Mesendoderm (in vitro differentiated cells): ENCODE results near the gene HBG2.

Experiments used
- DNase-seq: peaks from one replicate; pipeline ENCODE4 v3.0.0; 2013
- H2AK5ac ChIP-seq: 2 replicates; pipeline ENCODE4 v1.6.1; 2013; ENCODE audit warnings: low read length, inconsistent platforms
- H2BK120ac ChIP-seq: 2 replicates; pipeline ENCODE4 v1.6.1; 2013; ENCODE audit warnings: low read depth, mild to moderate bottlenecking, low read length, moderate library complexity, mixed read lengths
- H2BK15ac ChIP-seq: replicated peaks from 2 replicates; pipeline ENCODE4 v1.6.1; 2013; ENCODE audit warnings: low read depth, mild to moderate bottlenecking, moderate library complexity
- H2BK5ac ChIP-seq: 2 replicates; pipeline ENCODE4 v1.6.1; 2013; ENCODE audit warnings: low read length, inconsistent platforms
- H3K18ac ChIP-seq: 2 replicates; pipeline ENCODE4 v1.6.1; 2013; ENCODE audit warnings: mild to moderate bottlenecking, low read length, mixed read lengths
- H3K23ac ChIP-seq: one replicate; pipeline ENCODE4 v1.6.1; 2013; ENCODE audit warnings: low read length
- H3K27ac ChIP-seq: 2 replicates; pipeline ENCODE4 v1.5.1; 2013; ENCODE audit warnings: low read depth, mild to moderate bottlenecking, inconsistent platforms, low read length, moderate library complexity
- H3K27me3 ChIP-seq: 2 replicates; pipeline ENCODE4 v1.6.1; 2013; ENCODE audit warnings: low read length, control low read depth, mild to moderate bottlenecking, inconsistent platforms; ENCODE audit not compliant: insufficient read depth, poor library complexity
- H3K36me3 ChIP-seq: 2 replicates; pipeline ENCODE4 v1.6.1; 2013; ENCODE audit warnings: low read length, inconsistent platforms; ENCODE audit not compliant: control insufficient read depth, insufficient read depth
- H3K4ac ChIP-seq: one replicate; pipeline ENCODE4 v1.6.1; 2013; ENCODE audit warnings: low read depth, mild to moderate bottlenecking, low read length, moderate library complexity
- H3K4me1 ChIP-seq: 2 replicates; pipeline ENCODE4 v1.6.1; 2013; ENCODE audit warnings: low read depth, low read length, inconsistent platforms; ENCODE audit not compliant: control insufficient read depth
- H3K4me2 ChIP-seq: 2 replicates; pipeline ENCODE4 v1.6.1; 2013; ENCODE audit warnings: low read length
- H3K4me3 ChIP-seq: 2 replicates; pipeline ENCODE4 v1.5.1; 2013; ENCODE audit warnings: mild to moderate bottlenecking, low read length
- H3K56ac ChIP-seq: one replicate; pipeline ENCODE4 v1.6.1; 2013; ENCODE audit warnings: low read length
- H3K79me1 ChIP-seq: 2 replicates; pipeline ENCODE4 v1.6.1; 2013; ENCODE audit warnings: low read length, inconsistent platforms
- H3K79me2 ChIP-seq: 2 replicates; pipeline ENCODE4 v1.6.1; 2013; ENCODE audit warnings: mild to moderate bottlenecking, low read length; ENCODE audit not compliant: control insufficient read depth, insufficient read depth
- H3K9ac ChIP-seq: 2 replicates; pipeline ENCODE4 v1.6.1; 2013; ENCODE audit warnings: low read length, inconsistent platforms
- H4K5ac ChIP-seq: one replicate; pipeline ENCODE4 v1.6.1; 2013; ENCODE audit warnings: low read length
- H4K8ac ChIP-seq: one replicate; pipeline ENCODE4 v1.6.1; 2013; ENCODE audit warnings: low read depth, mild to moderate bottlenecking, control low read depth, low read length, moderate library complexity
- WGBS: extraction: QIAGEN DNeasy Blood & Tissue Kit; methylation state at CpG from one replicate; pipeline ENCODE4 v1.1.7; 2013; ENCODE audit warnings: low lambda C conversion rate, missing lambda C conversion rate; ENCODE audit not compliant: insufficient coverage; ENCODE audit errors: extremely low coverage; 5-methylcytosine and 5-hydroxymethylcytosine counted together

Gene HBG2

DNA sequence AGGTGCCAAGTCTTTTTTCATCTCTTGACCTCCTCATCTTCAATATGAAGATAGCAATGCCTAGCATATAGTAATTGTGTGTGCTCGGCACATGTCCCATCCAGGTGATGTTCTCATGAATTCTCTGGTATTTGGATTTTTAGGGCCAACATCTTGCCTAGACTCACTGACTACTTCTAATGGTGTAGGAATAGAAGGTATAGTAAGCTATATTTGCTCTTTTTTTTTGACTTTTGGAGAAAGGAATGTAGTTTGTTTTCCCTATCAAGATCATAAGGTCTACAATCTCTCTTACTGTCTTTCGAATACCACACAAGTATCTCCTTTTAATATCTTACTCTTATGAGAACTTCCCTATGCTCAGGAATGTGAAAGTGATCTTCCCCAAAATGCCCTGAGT is 23.5 kb downstream of the HBG2 start:
- Histone ChIP-seq H3K79me2 (no peaks in the 10 kb centered on the region), H3K27ac (no peak overlapping the region), H3K9ac (no peak overlapping the region), H3K23ac (no peak overlapping the region), H2BK15ac (no peak overlapping the region), H3K4me2 (no peak overlapping the region), H3K4me1 (no peaks in the 10 kb centered on the region), H3K36me3 (no peaks in the 10 kb centered on the region), H3K4ac (no peak overlapping the region), H3K27me3 (no peaks in the 10 kb centered on the region), H3K18ac (no peak overlapping the region), H3K56ac (no peak overlapping the region), H2BK120ac (no peak overlapping the region), H4K5ac (no peak overlapping the region), H2AK5ac (no peak overlapping the region), H4K8ac (no peak overlapping the region), H2BK5ac (no peak overlapping the region), H3K79me1 (no peaks in the 10 kb centered on the region), H3K4me3 (no peak overlapping the region)
- WGBS, result no CpG with 5 or more reads among the region's 2 CpGs
- no peak for DNase-seq

DNA sequence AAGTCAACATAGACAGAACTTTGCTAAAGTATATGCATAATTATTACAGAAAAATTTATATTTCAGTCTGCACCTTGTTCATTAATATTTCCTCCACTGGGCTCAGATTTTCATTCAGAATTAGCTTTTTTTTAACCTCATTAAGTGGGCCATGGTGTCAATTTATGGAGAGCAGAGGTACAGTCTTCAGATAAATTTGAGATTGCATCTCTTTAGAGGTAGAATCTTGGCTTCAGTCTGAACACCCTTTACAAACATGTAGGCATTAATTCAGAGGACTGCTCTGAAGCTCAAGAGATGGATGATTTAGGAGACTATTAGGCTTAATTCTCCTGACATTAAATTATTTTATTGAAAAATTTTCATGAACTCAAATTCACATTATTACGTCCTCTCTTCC is 24.3 kb downstream of the HBG2 start:
- Histone ChIP-seq H2BK5ac (no peak overlapping the region), H3K27ac (no peak overlapping the region), H3K36me3 (no peaks in the 10 kb centered on the region), H2BK120ac (no peak overlapping the region), H3K79me1 (no peaks in the 10 kb centered on the region), H3K18ac (no peak overlapping the region), H2BK15ac (no peak overlapping the region), H3K23ac (no peak overlapping the region), H3K9ac (no peak overlapping the region), H2AK5ac (no peak overlapping the region), H4K5ac (no peak overlapping the region), H3K4me1 (no peaks in the 10 kb centered on the region), H3K4ac (no peak overlapping the region), H4K8ac (no peak overlapping the region), H3K79me2 (no peaks in the 10 kb centered on the region), H3K4me3 (no peak overlapping the region), H3K27me3 (no peaks in the 10 kb centered on the region), H3K4me2 (no peak overlapping the region), H3K56ac (no peak overlapping the region)
- DNase-seq, result no peak
- 100% methylated on average over 1 of the region's 1 CpG for WGBS

DNA sequence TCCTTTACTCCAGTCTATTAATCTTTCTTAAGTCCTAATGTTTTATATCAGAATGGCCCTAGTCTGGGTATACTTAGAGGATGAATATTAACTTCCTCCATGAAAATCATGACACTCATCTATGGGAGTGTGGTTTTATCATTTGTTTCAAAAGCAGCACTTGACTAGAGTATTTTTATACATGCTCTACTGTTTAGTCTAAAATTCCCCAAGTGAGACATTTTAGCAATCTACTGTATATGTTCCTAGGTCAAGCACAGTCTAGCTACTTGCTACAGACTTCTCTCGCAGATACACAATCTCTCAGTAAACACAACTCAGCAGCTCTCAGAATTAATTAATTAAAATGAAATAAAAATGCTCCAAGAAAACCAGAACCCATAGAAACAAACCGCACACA is 24.8 kb downstream of the HBG2 start:
- no peaks in the 10 kb centered on the region for H3K79me2 ChIP-seq
- no peak overlapping the region for H2BK5ac ChIP-seq
- H3K27ac ChIP-seq, result no peak overlapping the region
- no peaks in the 10 kb centered on the region for H3K4me1 ChIP-seq
- H3K4me3 ChIP-seq, result no peak overlapping the region
- no peak overlapping the region for H3K56ac ChIP-seq
- no peaks in the 10 kb centered on the region for H3K27me3 ChIP-seq
- no peak overlapping the region for H3K23ac ChIP-seq
- H3K18ac ChIP-seq, result no peak overlapping the region
- DNase-seq, result no peak
- no peak overlapping the region for H2BK120ac ChIP-seq
- H3K36me3 ChIP-seq, result no peaks in the 10 kb centered on the region
- no peak overlapping the region for H2AK5ac ChIP-seq
- H4K5ac ChIP-seq, result no peak overlapping the region
- H3K4me2 ChIP-seq, result no peak overlapping the region
- no peaks in the 10 kb centered on the region for H3K79me1 ChIP-seq
- no peak overlapping the region for H3K4ac ChIP-seq
- WGBS, result no CpG with 5 or more reads among the region's 2 CpGs
- H3K9ac ChIP-seq, result no peak overlapping the region
- no peak overlapping the region for H2BK15ac ChIP-seq
- no peak overlapping the region for H4K8ac ChIP-seq

- Histone ChIP-seq H3K18ac (no peak overlapping the region), H3K23ac (no peak overlapping the region), H3K4me1 (no peaks in the 10 kb centered on the region), H3K27ac (no peak overlapping the region), H2BK120ac (no peak overlapping the region), H4K5ac (no peak overlapping the region), H2BK5ac (no peak overlapping the region), H3K4me3 (no peak overlapping the region), H3K4ac (no peak overlapping the region), H2BK15ac (no peak overlapping the region), H3K4me2 (no peak overlapping the region), H3K56ac (no peak overlapping the region), H3K27me3 (no peaks in the 10 kb centered on the region), H3K79me1 (no peaks in the 10 kb centered on the region), H2AK5ac (no peak overlapping the region), H3K79me2 (no peaks in the 10 kb centered on the region), H3K9ac (no peak overlapping the region), H4K8ac (no peak overlapping the region), H3K36me3 (no peaks in the 10 kb centered on the region)
- no CpG with 5 or more reads among the region's 1 CpG for WGBS
- no peak for DNase-seq
Observed at GRCh38 chr11:5229356-5229755, 25.2 kb downstream of the HBG2 start.

DNA sequence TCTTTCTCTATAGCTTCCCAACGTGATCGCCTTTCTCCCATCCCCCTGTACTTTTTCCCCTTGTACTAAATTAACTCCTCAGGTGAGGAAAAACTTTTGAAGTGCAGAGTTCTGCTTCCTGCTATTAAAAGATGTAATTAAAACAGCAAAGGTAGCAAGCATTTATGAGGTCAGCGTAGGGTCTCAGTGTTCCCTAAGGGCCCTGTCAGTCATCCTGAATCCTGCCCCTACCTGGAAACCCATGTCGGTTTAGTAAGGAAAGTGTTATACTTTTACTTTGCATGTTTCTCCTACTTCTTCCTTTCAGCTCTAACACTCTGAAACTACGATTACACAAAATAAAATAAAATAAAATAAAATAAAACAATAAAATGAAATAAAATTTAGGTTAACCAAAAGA is 26.5 kb downstream of the HBG2 start:
- Histone ChIP-seq H3K4ac (no peak overlapping the region), H3K9ac (no peak overlapping the region), H3K27ac (no peak overlapping the region), H3K79me2 (no peaks in the 10 kb centered on the region), H3K56ac (no peak overlapping the region), H3K18ac (no peak overlapping the region), H3K27me3 (no peaks in the 10 kb centered on the region), H3K36me3 (no peaks in the 10 kb centered on the region), H2BK5ac (no peak overlapping the region), H3K79me1 (no peaks in the 10 kb centered on the region), H4K5ac (no peak overlapping the region), H3K4me2 (no peak overlapping the region), H3K4me1 (no peaks in the 10 kb centered on the region), H2BK15ac (no peak overlapping the region), H2BK120ac (no peak overlapping the region), H4K8ac (no peak overlapping the region), H3K4me3 (no peak overlapping the region), H3K23ac (no peak overlapping the region), H2AK5ac (no peak overlapping the region)
- no peak for DNase-seq
- WGBS, result 100% methylated on average over 2 of the region's 5 CpGs

GRCh38 chr11:5227681-5228080 is 26.9 kb downstream of the HBG2 start:
- H3K27me3 ChIP-seq, result no peaks in the 10 kb centered on the region
- no peaks in the 10 kb centered on the region for H3K79me1 ChIP-seq
- DNase-seq, result no peak
- no peak overlapping the region for H2BK120ac ChIP-seq
- H3K18ac ChIP-seq, result no peak overlapping the region
- H3K79me2 ChIP-seq, result no peaks in the 10 kb centered on the region
- no peak overlapping the region for H3K27ac ChIP-seq
- no peak overlapping the region for H4K5ac ChIP-seq
- no peak overlapping the region for H2BK5ac ChIP-seq
- H3K9ac ChIP-seq, result no peak overlapping the region
- H3K23ac ChIP-seq, result no peak overlapping the region
- H2BK15ac ChIP-seq, result no peak overlapping the region
- H3K4ac ChIP-seq, result no peak overlapping the region
- no CpG with 5 or more reads among the region's 1 CpG for WGBS
- no peak overlapping the region for H4K8ac ChIP-seq
- H3K56ac ChIP-seq, result no peak overlapping the region
- no peak overlapping the region for H3K4me2 ChIP-seq
- no peak overlapping the region for H3K4me3 ChIP-seq
- H3K36me3 ChIP-seq, result no peaks in the 10 kb centered on the region
- no peak overlapping the region for H2AK5ac ChIP-seq
- no peaks in the 10 kb centered on the region for H3K4me1 ChIP-seq
